K562 (cell line): ENCODE results near the gene KCNMB2. TPM values are rescaled to one million over a fixed set of nuclear protein-coding genes. Genes with fewer than 3 reads are reported as not detected.

Source experiments
- ATAC-seq: fragments of 200-7000 bp; cut with Tn5 transposase; 3 replicates; pipeline ENCODE4 v1.9.1; 2020; ENCODE audit warnings: moderate library complexity
- BruUV-seq: library from RNA; stranded (reverse); fragments of 400-500 nt; replicated peaks from 2 replicates; lab custom pipeline; 2021; lab: Mats Ljungman, UMichigan
- CTCF ChIA-PET: fragments of 300-600 bp; formaldehyde crosslinking; extraction: SDS; loops from one replicate; lab custom pipeline; 2021; ENCODE audit warnings: low intra/inter-chr PET ratio; lab: Yijun Ruan, JAX
- POLR2A ChIA-PET: fragments of 300-600, 350-650 bp; sonication (Branson Sonifier 250); formaldehyde crosslinking; extraction: SDS; loops from one replicate; lab custom pipeline; 2021; ENCODE audit warnings: antibody characterized with exemption, inconsistent platforms; lab: Yijun Ruan, JAX
- DNase-seq, 4 experiments: peaks; one replicate each; pipeline versions ENCODE4 v3.0.0 to v3.0.0-alpha.2; 2011 to 2018; ENCODE audit warnings: low spot score in 3 of 4, mixed read lengths in 3 of 4; ENCODE audit errors: extremely low read depth in 1 of 4
- FAIRE-seq: peaks from 2 replicates; lab custom pipeline; 2011; peaks lifted over from hg19 to GRCh38; lab: Jason Lieb, UNC
- H2AFZ ChIP-seq: 2 replicates; pipeline ENCODE4 v1.6.0; 2011; ENCODE audit warnings: low read depth, low read length, control low read depth, inconsistent platforms
- H3K27ac ChIP-seq: fragments of 200-600 bp; 3 replicates; pipeline ENCODE4 v1.8.0; 2011; ENCODE audit warnings: low read depth, mild to moderate bottlenecking, control low read depth, inconsistent platforms, low read length, moderate library complexity, mixed read lengths; ENCODE audit errors: extremely low read depth
- H3K27me3 ChIP-seq, 2 experiments: fragments of 300-600 bp in 1 of 2; 2 replicates in 1 of 2; 3 replicates in 1 of 2; pipeline versions ENCODE4 v1.6.0 to v1.8.0; 2011; ENCODE audit warnings: inconsistent platforms in 2 of 2, low read length in 2 of 2, mild to moderate bottlenecking in 1 of 2, mixed read lengths in 1 of 2, moderate library complexity in 1 of 2; ENCODE audit not compliant: control insufficient read depth in 2 of 2, insufficient read depth in 2 of 2
- H3K36me3 ChIP-seq: fragments of 300-600 bp; 3 replicates; pipeline ENCODE4 v1.8.0; 2011; ENCODE audit warnings: mild to moderate bottlenecking, low read length, inconsistent platforms; ENCODE audit not compliant: control insufficient read depth, insufficient read depth
- H3K4me1 ChIP-seq, 2 experiments: fragments of 200-600 bp in 1 of 2; replicated peaks in 1 of 2; 2 replicates in 1 of 2; 3 replicates in 1 of 2; pipeline versions ENCODE4 v1.5.1 to v1.8.0; 2011; ENCODE audit warnings: inconsistent platforms in 2 of 2, low read length in 2 of 2, mild to moderate bottlenecking in 1 of 2, mixed read lengths in 1 of 2, moderate library complexity in 1 of 2; ENCODE audit not compliant: control insufficient read depth in 2 of 2, insufficient read depth in 2 of 2
- H3K4me2 ChIP-seq: 2 replicates; pipeline ENCODE4 v1.6.1; 2011; ENCODE audit warnings: low read length, control low read depth, inconsistent platforms, mixed read lengths; ENCODE audit not compliant: insufficient read depth
- H3K4me3 ChIP-seq: fragments of 200-600 bp; sonication (generic), shearing (Covaris generic); 2 replicates; pipeline ENCODE4 v1.5.1; 2016; ENCODE audit warnings: control low read depth, inconsistent platforms
- H3K79me2 ChIP-seq: fragments of 200-600 bp; 3 replicates; pipeline ENCODE4 v1.8.0; 2011; ENCODE audit warnings: low read length, inconsistent platforms; ENCODE audit not compliant: control insufficient read depth, insufficient read depth
- H3K9ac ChIP-seq, 2 experiments: 2 replicates each; pipeline versions ENCODE4 v1.6.0 to v1.6.1; 2011; ENCODE audit warnings: low read depth in 2 of 2, low read length in 2 of 2, control low read depth in 1 of 2, inconsistent platforms in 1 of 2, mild to moderate bottlenecking in 1 of 2, mixed read lengths in 1 of 2; ENCODE audit not compliant: insufficient read depth in 1 of 2
- H3K9me1 ChIP-seq: one replicate; pipeline ENCODE4 v1.6.0; 2011; ENCODE audit warnings: inconsistent platforms, mild to moderate bottlenecking, low read length, moderate library complexity; ENCODE audit not compliant: control insufficient read depth, insufficient read depth
- H3K9me3 ChIP-seq: replicated peaks from 2 replicates; pipeline ENCODE4 v1.5.1; 2011; ENCODE audit warnings: low read depth, low read length, inconsistent platforms; ENCODE audit not compliant: control insufficient read depth, insufficient read depth
- H4K20me1 ChIP-seq: replicated peaks from 2 replicates; pipeline ENCODE4 v1.6.1; 2011; ENCODE audit warnings: low read length, inconsistent platforms, mixed read lengths; ENCODE audit not compliant: control insufficient read depth, insufficient read depth
- AFF1 ChIP-seq, 2 experiments: fragments of 450-650 bp; IDR thresholded peaks; 2 replicates each; pipeline ENCODE4 v1.6.1; 2018; ENCODE audit warnings: mild to moderate bottlenecking in 2 of 2, low read depth in 1 of 2; ENCODE audit not compliant: partially characterized antibody in 2 of 2
- ELK1 ChIP-seq: sonication (generic); formaldehyde crosslinking; IDR thresholded peaks from 2 replicates; pipeline ENCODE4 v1.8.1; 2022; ENCODE audit warnings: missing genetic modification reagents
- ILK ChIP-seq: fragments of 450-650 bp; IDR thresholded peaks from 2 replicates; pipeline ENCODE4 v1.6.1; 2016; ENCODE audit warnings: missing genetic modification characterization, low read depth, mild to moderate bottlenecking, missing compliant biosample characterization, moderate library complexity, borderline replicate concordance
- IRF1 ChIP-seq: sonication (generic); formaldehyde crosslinking; IDR thresholded peaks from 2 replicates; pipeline ENCODE4 v1.8.0; 2022; ENCODE audit warnings: missing genetic modification reagents, mild to moderate bottlenecking, borderline replicate concordance
- IRF2 ChIP-seq: sonication (generic); formaldehyde crosslinking; IDR thresholded peaks from 2 replicates; pipeline ENCODE4 v1.8.1; 2022; ENCODE audit warnings: mild to moderate bottlenecking, missing genetic modification reagents
- POLR2H ChIP-seq: IDR thresholded peaks from 2 replicates; pipeline ENCODE4 v1.6.1; 2016; ENCODE audit warnings: missing genetic modification characterization, low read depth, mild to moderate bottlenecking, control low read depth, missing compliant biosample characterization, moderate library complexity
- PTBP1 ChIP-seq: fragments of 200-400 bp; formaldehyde crosslinking; IDR thresholded peaks from 2 replicates; pipeline ENCODE4 v1.6.1; 2017; ENCODE audit warnings: low read depth, low read length
- SNIP1 ChIP-seq: fragments of 450-650 bp; IDR thresholded peaks from 2 replicates; pipeline ENCODE4 v1.7.1; 2017; ENCODE audit warnings: low read depth, mild to moderate bottlenecking
- USF2 ChIP-seq: sonication (generic); formaldehyde crosslinking; IDR thresholded peaks from 2 replicates; pipeline ENCODE4 v1.5.0; 2020; ENCODE audit warnings: missing genetic modification reagents
- ZNF23 ChIP-seq: fragments of 250-450 bp; sonication (Bioruptor Pico); IDR thresholded peaks from 2 replicates; pipeline ENCODE4 v1.4.0; 2020; ENCODE audit warnings: mild to moderate bottlenecking
- ZNF740 ChIP-seq, 3 experiments: fragments of 200-800 bp in 1 of 3; sonication (Bioruptor generic) in 1 of 3; sonication (generic) in 1 of 3; formaldehyde crosslinking in 1 of 3; IDR thresholded peaks; 2 replicates each; pipeline versions ENCODE4 v1.6.1 to v1.8.0; 2016 to 2022; ENCODE audit warnings: mild to moderate bottlenecking in 2 of 3, missing compliant biosample characterization in 2 of 3, missing genetic modification characterization in 2 of 3, missing genetic modification reagents in 1 of 3
- ZZZ3 ChIP-seq: fragments of 450-650 bp; IDR thresholded peaks from 2 replicates; pipeline ENCODE4 v1.6.1; 2016; ENCODE audit warnings: antibody characterized with exemption, mild to moderate bottlenecking, moderate library complexity
- WGBS: fragments of 100-300 bp; shearing (Covaris generic); methylation state at CpG from one replicate; pipeline ENCODE4 v1.1.6; 2016; ENCODE audit warnings: low coverage, mixed read lengths; ENCODE audit not compliant: insufficient coverage; ENCODE audit errors: missing lambda C conversion rate; 5-methylcytosine and 5-hydroxymethylcytosine counted together
- in situ Hi-C: fragments of 300-500 bp; cut with MboI; formaldehyde crosslinking; loops from 4 replicates; pipeline ENCODE4 v1.15.0; 2018; ENCODE audit warnings: inconsistent platforms, mixed read lengths
- intact Hi-C: fragments of 100-400 bp; cut with micrococcal nuclease; formaldehyde crosslinking; loops from 2 replicates; pipeline ENCODE4 v1.14.2; 2022
- polyA plus RNA-seq, 8 experiments: library from polyadenylated mRNA; depleted of rRNA in 4 of 8; stranded (reverse) in 5 of 8; unstranded in 3 of 8; fragments of >200 nt; fragmentation: Nextera tagmentation in 2 of 8; fragmentation: Illumina TruSeq in 1 of 8; extraction: Ambion mirVana in 2 of 8; extraction: Trizol in 1 of 8; gene quantifications; 2 replicates each; pipeline versions ENCODE4 v1.2.1 to v1.2.3, GENCODE V29; 2011 to 2014; ENCODE audit warnings: inconsistent platforms in 1 of 8, missing spikeins in 1 of 8
- total RNA-seq, 7 experiments: library from RNA; depleted of rRNA in 6 of 7; stranded (reverse); fragments of >200 nt in 6 of 7; fragmentation: Illumina TruSeq in 2 of 7; extraction: Trizol in 2 of 7; gene quantifications; 2 replicates each; pipeline versions ENCODE4 v1.2.1 to v1.2.3, GENCODE V29; 2011 to 2021; ENCODE audit warnings: low replicate concordance in 1 of 7

Gene KCNMB2
- total and polyA plus RNA-seq, 9 of the 15 experiments (the other 6 are each of a cell fraction or from before 2014, with no cell fraction given), result 0.04 to 0.15 TPM; not detected in 7

GRCh38 chr3:178529606-178530225 lies 6.5 kb upstream of the KCNMB2 start (continued):
- TF ChIP-seq AFF1 (IDR thresholded peaks at IDR 0.05; ENCODE audit: low read depth in 1 of 2, partially characterized antibody in 2 of 2), result no peak
- TF ChIP-seq ILK, result no peak

DNA sequence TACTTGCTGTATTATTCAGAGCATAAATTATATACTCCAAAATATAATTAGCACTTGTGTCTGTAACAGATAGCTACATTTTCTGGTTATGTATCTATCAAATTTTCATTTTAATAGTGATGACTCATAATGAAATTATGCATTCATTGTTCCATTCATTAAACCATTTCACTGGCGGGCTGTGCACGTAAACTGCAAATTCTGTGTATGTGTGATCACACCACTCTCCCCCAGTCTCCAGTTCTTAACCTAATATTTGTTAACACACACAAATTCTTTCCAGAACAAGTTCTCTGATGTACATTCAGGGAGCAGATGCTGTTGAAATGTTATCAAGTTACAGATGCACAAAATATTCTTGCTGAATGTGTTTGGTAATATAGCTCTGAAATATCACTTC lies 3.8 kb upstream of the KCNMB2 start:
- 3% methylated on average over 2 of the region's 2 CpGs for WGBS
- ATAC-seq (no peak), DNase-seq (no peak), FAIRE-seq (no peak)
- H3K27ac ChIP-seq, result no peak overlapping the region
- no peaks in the 10 kb centered on the region for H3K9me3 ChIP-seq
- no peak overlapping the region for H3K4me2 ChIP-seq
- no peaks in the 10 kb centered on the region for H3K27me3 ChIP-seq
- no peaks in the 10 kb centered on the region for H3K9me1 ChIP-seq
- no peaks in the 10 kb centered on the region for H3K4me1 ChIP-seq
- BruUV-seq, result no TSS peak
- H3K9ac ChIP-seq, result no peak overlapping the region
- ChIA-PET CTCF (no interaction called here), POLR2A (no interaction called here)
- H4K20me1 ChIP-seq, result no peaks in the 10 kb centered on the region
- H3K79me2 ChIP-seq, result no peaks in the 10 kb centered on the region
- H3K4me3 ChIP-seq, result no peak overlapping the region
- in situ Hi-C loops (no loop called here), intact Hi-C loops (no loop called here)
- no peak overlapping the region for H2AFZ ChIP-seq
- no peaks in the 10 kb centered on the region for H3K36me3 ChIP-seq
- TF ChIP-seq IRF2 (CRISPR knock-in tag), result no peak
- TF ChIP-seq ZNF740 (CRISPR knock-in tag; IDR thresholded peaks at IDR 0.05), result no peak
- TF ChIP-seq ZNF740 (tag; IDR thresholded peaks at IDR 0.05), result no peak
- TF ChIP-seq SNIP1, result no peak
- TF ChIP-seq IRF1, result no peak
- TF ChIP-seq USF2, result no peak
- no peak for TF ChIP-seq ELK1 (CRISPR knock-in tag)
- TF ChIP-seq ZNF23 (CRISPR knock-in tag), result no peak
- TF ChIP-seq PTBP1, result no peak
- no peak for TF ChIP-seq ZZZ3
- no peak for TF ChIP-seq POLR2H (tag)
